Transverse colon (tissue), 4 donors: ENCODE measurements around the gene UBE3A. TPM values are rescaled to one million over a fixed set of nuclear protein-coding genes. Genes with fewer than 3 reads are reported as not detected.

Source experiments
- DNase-seq: peaks from one replicate; pipeline ENCODE4 v3.0.0-alpha.2; 2019
- H3K27ac ChIP-seq, 4 donors: fragments of 200-600 bp; sonication (generic); 2 replicates each; pipeline ENCODE4 v1.5.1; 2016 to 2018; ENCODE audit warnings: inconsistent platforms in 4 of 4
- H3K27me3 ChIP-seq: fragments of 200-600 bp; sonication (generic); 2 replicates; pipeline ENCODE4 v1.5.1; 2017; ENCODE audit warnings: inconsistent platforms
- H3K36me3 ChIP-seq, 4 donors: fragments of 200-600 bp; sonication (generic); 2 replicates each; pipeline ENCODE4 v1.5.1; 2017 to 2019; ENCODE audit warnings: inconsistent platforms in 4 of 4
- H3K4me1 ChIP-seq, 4 donors: fragments of 200-600 bp; sonication (generic); 2 replicates each; pipeline ENCODE4 v1.5.1; 2017 to 2020; ENCODE audit warnings: inconsistent platforms in 4 of 4
- H3K4me3 ChIP-seq, 4 donors: fragments of 200-600 bp; sonication (generic); 1 replicate in 1 of 4; 2 replicates in 3 of 4; pipeline versions ENCODE4 v1.5.1 to v1.6.1; 2017 to 2019; ENCODE audit warnings: inconsistent platforms in 4 of 4
- H3K9me3 ChIP-seq, 2 donors: fragments of 200-600 bp; sonication (generic); 2 replicates each; pipeline ENCODE4 v1.5.1; 2017 to 2019; ENCODE audit warnings: inconsistent platforms in 2 of 2
- EP300 ChIP-seq: sonication (generic); formaldehyde crosslinking; IDR thresholded peaks from one replicate; pipeline ENCODE4 v1.6.1; 2017; ENCODE audit warnings: antibody characterized with exemption, low read depth
- POLR2A ChIP-seq: fragments of 450-650 bp; IDR thresholded peaks from one replicate; pipeline ENCODE4 v1.6.1; 2016; ENCODE audit warnings: antibody characterized with exemption, mild to moderate bottlenecking, moderate library complexity
- POLR2AphosphoS5 ChIP-seq, 3 donors: sonication (generic); formaldehyde crosslinking; IDR thresholded peaks; one replicate each; pipeline ENCODE4 v1.6.1; 2016; ENCODE audit warnings: antibody characterized with exemption in 3 of 3
- whole genome bisulfite sequencing, 2 donors: methylation state at CpG; one replicate each; pipeline ENCODE4 v1.1.5; 2018; ENCODE audit warnings: low coverage in 1 of 2; 5-methylcytosine and 5-hydroxymethylcytosine counted together
- in situ Hi-C, 4 donors: fragments of 200-750 bp; cut with MboI; loops; one replicate each; pipeline versions ENCODE4 v1.15.0 to v1.15.1; 2017; ENCODE audit warnings: low sequenced_read_pairs in 3 of 4, low pct_ligation_motif_present in 1 of 4, low pct_unique_long_range_greater_than_20kb in 1 of 4
- intact Hi-C: fragments of 100-400 bp; cut with DNase I; formaldehyde crosslinking; loops from one replicate; pipeline ENCODE4 v1.15.1; 2023; ENCODE audit warnings: low total_unique reads
- total RNA-seq, 4 donors: library from RNA; depleted of rRNA; stranded (reverse); fragments of >200 nt; gene quantifications; one replicate each; pipeline ENCODE4 v1.1.0, GENCODE V29; 2016
- TF ChIP-seq, protein P1 (sequence below), 5 experiments: fragments of 200-600 bp in 3 of 5; fragments of 450-650 bp in 2 of 5; sonication (generic) in 3 of 5; IDR thresholded peaks; 1 replicate in 2 of 5; 2 replicates in 3 of 5; pipeline ENCODE4 v1.5.1; 2016 to 2017; ENCODE audit warnings: antibody characterized with exemption in 5 of 5, inconsistent platforms in 3 of 5, mild to moderate bottlenecking in 2 of 5, moderate library complexity in 1 of 5

The UBE3A gene
- total RNA-seq, 4 donors from 2014 or later, result 52.1 to 92.1 (median 76.5) TPM

DNA sequence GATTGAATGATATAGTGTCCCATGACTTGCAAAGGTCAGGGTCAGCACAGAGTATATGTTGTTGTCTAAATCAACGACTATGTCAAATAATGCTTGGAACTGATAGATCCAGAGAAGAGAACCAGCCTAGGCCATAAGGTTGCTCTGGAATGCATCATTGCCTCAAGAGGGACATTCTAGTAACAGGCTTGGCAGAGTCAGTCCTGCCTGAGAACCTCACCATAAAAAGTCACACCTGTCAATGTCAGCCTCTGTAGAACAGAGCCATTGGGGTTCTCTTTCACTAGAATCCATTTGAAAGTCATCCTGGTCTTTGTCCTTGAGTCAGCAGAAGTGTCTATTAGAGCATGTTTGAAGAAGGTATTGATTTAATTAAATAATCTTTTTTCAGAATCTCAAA, 31.4 kb upstream of the UBE3A start:
- in situ Hi-C loops, result no loop called here
- H3K27me3 ChIP-seq, result no peaks in the 10 kb centered on the region
- no peaks in the 10 kb centered on the region for H3K9me3 ChIP-seq
- TF ChIP-seq POLR2A (no peak), EP300 (no peak), POLR2AphosphoS5 (IDR thresholded peaks at IDR 0.05) (no peak)
- TF ChIP-seq, protein P1, sequence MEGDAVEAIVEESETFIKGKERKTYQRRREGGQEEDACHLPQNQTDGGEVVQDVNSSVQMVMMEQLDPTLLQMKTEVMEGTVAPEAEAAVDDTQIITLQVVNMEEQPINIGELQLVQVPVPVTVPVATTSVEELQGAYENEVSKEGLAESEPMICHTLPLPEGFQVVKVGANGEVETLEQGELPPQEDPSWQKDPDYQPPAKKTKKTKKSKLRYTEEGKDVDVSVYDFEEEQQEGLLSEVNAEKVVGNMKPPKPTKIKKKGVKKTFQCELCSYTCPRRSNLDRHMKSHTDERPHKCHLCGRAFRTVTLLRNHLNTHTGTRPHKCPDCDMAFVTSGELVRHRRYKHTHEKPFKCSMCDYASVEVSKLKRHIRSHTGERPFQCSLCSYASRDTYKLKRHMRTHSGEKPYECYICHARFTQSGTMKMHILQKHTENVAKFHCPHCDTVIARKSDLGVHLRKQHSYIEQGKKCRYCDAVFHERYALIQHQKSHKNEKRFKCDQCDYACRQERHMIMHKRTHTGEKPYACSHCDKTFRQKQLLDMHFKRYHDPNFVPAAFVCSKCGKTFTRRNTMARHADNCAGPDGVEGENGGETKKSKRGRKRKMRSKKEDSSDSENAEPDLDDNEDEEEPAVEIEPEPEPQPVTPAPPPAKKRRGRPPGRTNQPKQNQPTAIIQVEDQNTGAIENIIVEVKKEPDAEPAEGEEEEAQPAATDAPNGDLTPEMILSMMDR (IDR thresholded peaks at IDR 0.05), result no peak
- no peak overlapping the region for H3K27ac ChIP-seq
- intact Hi-C loops, result no loop called here
- H3K36me3 ChIP-seq, result no peaks in the 10 kb centered on the region
- WGBS, 2 donors, result 56 to 80% methylated on average over 1 of the region's 1 CpG
- no peak for DNase-seq
- H3K4me1 ChIP-seq, result no peaks in the 10 kb centered on the region
- H3K4me3 ChIP-seq, result no peak overlapping the region

DNA sequence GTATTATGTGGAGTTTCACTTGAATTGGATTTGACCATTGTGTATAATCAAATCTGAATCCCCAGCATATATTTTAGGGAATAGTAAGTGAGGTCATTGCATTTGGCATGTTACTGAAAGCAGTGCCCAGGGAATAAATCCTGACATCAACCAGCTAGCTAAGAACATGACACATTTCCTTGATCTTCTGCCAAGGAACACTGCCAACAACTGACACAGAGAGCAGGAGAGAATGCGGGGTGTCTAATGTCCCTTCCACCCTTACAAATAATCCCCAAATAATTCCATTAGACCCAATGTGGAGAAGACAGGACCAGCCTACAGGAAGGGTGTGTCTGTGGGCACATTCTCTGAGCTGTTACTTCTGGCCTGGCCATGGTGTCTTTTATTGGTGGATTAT, 30.6 kb upstream of the UBE3A start:
- intact Hi-C loops, result no loop called here
- no peaks in the 10 kb centered on the region for H3K27me3 ChIP-seq
- no peaks in the 10 kb centered on the region for H3K9me3 ChIP-seq
- no peak for TF ChIP-seq POLR2AphosphoS5 (IDR thresholded peaks at IDR 0.05)
- no peak for TF ChIP-seq EP300
- TF ChIP-seq, protein P1 (IDR thresholded peaks at IDR 0.05), result no peak
- no peak for DNase-seq
- no peak overlapping the region for H3K27ac ChIP-seq
- no peak overlapping the region for H3K4me3 ChIP-seq
- 42% methylated on average over 1 of the region's 1 CpG; no CpG with 5 or more reads in 1 of the 2 donors for WGBS, 2 donors
- in situ Hi-C loops, result no loop called here
- H3K36me3 ChIP-seq, result no peaks in the 10 kb centered on the region
- no peaks in the 10 kb centered on the region for H3K4me1 ChIP-seq

DNA sequence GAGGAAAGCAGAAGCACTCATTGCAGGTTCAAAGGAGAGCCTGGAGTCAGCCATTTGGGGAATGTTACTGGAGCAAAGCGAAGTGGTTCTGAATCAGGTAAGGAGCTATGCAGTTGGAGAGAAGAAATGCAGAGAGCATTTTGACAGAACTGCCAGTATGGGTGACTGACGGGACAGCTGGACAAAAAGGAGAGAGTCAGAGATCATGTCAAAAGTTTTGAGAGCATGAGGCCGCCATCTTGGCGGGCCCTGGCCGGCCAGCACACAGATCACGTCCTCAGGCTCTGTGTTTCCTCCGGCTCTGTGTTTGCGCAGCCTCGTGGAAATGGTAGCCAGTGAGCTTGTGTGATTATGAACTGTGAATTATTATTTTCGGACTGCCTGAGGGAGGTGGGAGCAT, 29.8 kb upstream of the UBE3A start:
- no peak overlapping the region for H3K4me3 ChIP-seq
- in situ Hi-C loops, result no loop called here
- intact Hi-C loops, result no loop called here
- no peaks in the 10 kb centered on the region for H3K36me3 ChIP-seq
- no peak overlapping the region for H3K27ac ChIP-seq
- no peaks in the 10 kb centered on the region for H3K27me3 ChIP-seq
- 75 to 93% methylated on average over 5 to 10 of the region's 10 CpGs for WGBS, 2 donors
- DNase-seq, result no peak
- H3K4me1 ChIP-seq, result no peaks in the 10 kb centered on the region
- TF ChIP-seq POLR2A (no peak), EP300 (no peak), POLR2AphosphoS5 (IDR thresholded peaks at IDR 0.05) (no peak)
- TF ChIP-seq, protein P1 (IDR thresholded peaks at IDR 0.05), result no peak
- no peaks in the 10 kb centered on the region for H3K9me3 ChIP-seq

DNA sequence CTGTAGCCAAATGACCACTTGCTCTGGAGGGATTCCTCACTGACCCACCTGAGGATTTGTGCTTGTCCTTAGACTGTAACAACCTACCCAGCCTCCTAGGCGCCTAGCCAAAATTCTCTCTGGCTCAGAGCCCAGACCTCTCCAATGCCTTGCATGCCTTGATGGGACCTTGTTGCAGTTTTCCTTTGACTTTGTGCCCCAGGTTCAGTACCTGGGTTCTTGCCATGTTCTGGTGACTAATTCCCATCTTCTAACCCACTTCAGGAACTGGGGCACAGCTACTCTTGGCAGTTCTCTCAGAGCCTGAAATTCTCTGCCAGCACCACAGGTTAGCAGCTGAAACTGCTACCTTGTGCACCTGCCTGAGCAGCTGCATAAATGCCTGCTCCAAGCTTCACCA, 27.0 kb upstream of the UBE3A start:
- in situ Hi-C loops, result no loop called here

More for the DNA sequence above, 27.0 kb upstream of the UBE3A start:
- intact Hi-C loops, result no loop called here
- TF ChIP-seq POLR2A, result no peak
- TF ChIP-seq, protein P1 (IDR thresholded peaks at IDR 0.05), result no peak
- no peak for TF ChIP-seq EP300
- TF ChIP-seq POLR2AphosphoS5 (IDR thresholded peaks at IDR 0.05), result no peak
- 56% methylated on average over 1 of the region's 1 CpG; no CpG with 5 or more reads in 1 of the 2 donors for WGBS, 2 donors
- Histone ChIP-seq H3K4me3 (no peak overlapping the region), H3K27ac (no peak overlapping the region), H3K9me3 (no peaks in the 10 kb centered on the region), H3K36me3 (no peaks in the 10 kb centered on the region), H3K27me3 (no peaks in the 10 kb centered on the region), H3K4me1 (no peaks in the 10 kb centered on the region)
- DNase-seq, result peak; percentile 14
